Stimulated activated CD4-positive, alpha-beta T cell treated with anti-CD3 and anti-CD28 coated beads, Interleukin-12 subunit alpha, Interleukin-12 subunit beta, amount 100 ng/mL, for 48 hours (primary cell): ENCODE measurements around the gene KCNQ2.
A peak's percentile ranks its signal among the peaks of the same experiment; 100 is the strongest.
"Not testable (repeated sequence)": the region's sequence is repeated elsewhere in the genome, so short reads cannot be mapped to it uniquely, and the experiment has no call there.

Experiments used
- DNase-seq, 3 donors: peaks; one replicate each; pipeline ENCODE4 v3.0.0-alpha.2; 2020; ENCODE audit warnings: low read depth in 2 of 3, low spot score in 1 of 3

KCNQ2 gene

GRCh38 chr20:63392465-63393365 lies 79.7 kb downstream of the KCNQ2 start:
- no peak for DNase-seq

GRCh38 chr20:63387917-63388316 lies 84.5 kb downstream of the KCNQ2 start:
- DNase-seq = no peak

- DNase-seq = no peak
Measured at GRCh38 chr20:63387393-63387792, 85.1 kb downstream of the KCNQ2 start.

GRCh38 chr20:63386491-63386890 lies 86.0 kb downstream of the KCNQ2 start:
- DNase-seq = no peak

- DNase-seq = no peak
Measured at GRCh38 chr20:63385819-63386218, 86.6 kb downstream of the KCNQ2 start.

GRCh38 chr20:63384336-63384735 lies 88.1 kb downstream of the KCNQ2 start:
- DNase-seq = no peak

GRCh38 chr20:63383556-63383955 lies 88.9 kb downstream of the KCNQ2 start:
- no peak for DNase-seq

- no peak for DNase-seq
Measured at GRCh38 chr20:63382551-63383300, 89.7 kb downstream of the KCNQ2 start.

- DNase-seq = peak in 2 of 3 donors; percentile 15 to 19
Measured at GRCh38 chr20:63381781-63382431, 90.5 kb downstream of the KCNQ2 start.

GRCh38 chr20:63380346-63380870 lies 92.0 kb downstream of the KCNQ2 start:
- DNase-seq = no peak

- not testable (repeated sequence) for DNase-seq
Measured at GRCh38 chr20:63379872-63380271, 92.6 kb downstream of the KCNQ2 start.

- DNase-seq = no peak
Measured at GRCh38 chr20:63379296-63379695, 93.2 kb downstream of the KCNQ2 start.

GRCh38 chr20:63378626-63379025 lies 93.8 kb downstream of the KCNQ2 start:
- no peak for DNase-seq

GRCh38 chr20:63377951-63378381 lies 94.5 kb downstream of the KCNQ2 start:
- DNase-seq = no peak

- DNase-seq = no peak
Measured at GRCh38 chr20:63377256-63377941, 95.1 kb downstream of the KCNQ2 start.

GRCh38 chr20:63376283-63377250 lies 95.9 kb downstream of the KCNQ2 start:
- no peak for DNase-seq

- no peak for DNase-seq
Measured at GRCh38 chr20:63375438-63375837, 97.0 kb downstream of the KCNQ2 start.

- no peak for DNase-seq
Measured at GRCh38 chr20:63374504-63374903, 98.0 kb downstream of the KCNQ2 start.

GRCh38 chr20:63373996-63374395 lies 98.5 kb downstream of the KCNQ2 start:
- DNase-seq = no peak
